Measurements from ENCODE around the gene ZNF443.

The ZNF443 gene

DNA sequence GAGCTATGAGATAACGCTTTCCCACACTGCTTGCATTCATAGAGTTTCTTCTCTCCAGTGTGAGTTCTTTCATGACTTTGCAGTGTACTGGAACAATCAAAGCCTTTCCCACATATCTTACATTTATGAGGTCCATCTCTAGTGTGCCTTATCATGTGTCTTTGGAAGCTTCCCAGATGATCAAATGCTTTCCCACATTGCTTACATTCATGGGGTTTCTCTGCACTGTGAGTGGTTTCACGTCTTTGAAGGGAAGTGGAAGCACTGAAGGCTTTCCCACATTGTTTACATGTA, 60.4 kb downstream of the ZNF443 start:
- Histone ChIP-seq H3K9me3 (ENCODE audit: control insufficient read depth, insufficient read depth, low read length) (peaks cover 6% of the 10 kb centered on the region; the same call in 1 of the 2 replicates), H3K9ac (ENCODE audit: low read depth, low read length) (no peak overlapping the region), H3K36me3 (ENCODE audit: insufficient read depth, low read length) (no peaks in the 10 kb centered on the region; the same call in 1 of the 2 replicates), H3K4me1 (ENCODE audit: insufficient read depth, low read length) (no peaks in the 10 kb centered on the region)

DNA sequence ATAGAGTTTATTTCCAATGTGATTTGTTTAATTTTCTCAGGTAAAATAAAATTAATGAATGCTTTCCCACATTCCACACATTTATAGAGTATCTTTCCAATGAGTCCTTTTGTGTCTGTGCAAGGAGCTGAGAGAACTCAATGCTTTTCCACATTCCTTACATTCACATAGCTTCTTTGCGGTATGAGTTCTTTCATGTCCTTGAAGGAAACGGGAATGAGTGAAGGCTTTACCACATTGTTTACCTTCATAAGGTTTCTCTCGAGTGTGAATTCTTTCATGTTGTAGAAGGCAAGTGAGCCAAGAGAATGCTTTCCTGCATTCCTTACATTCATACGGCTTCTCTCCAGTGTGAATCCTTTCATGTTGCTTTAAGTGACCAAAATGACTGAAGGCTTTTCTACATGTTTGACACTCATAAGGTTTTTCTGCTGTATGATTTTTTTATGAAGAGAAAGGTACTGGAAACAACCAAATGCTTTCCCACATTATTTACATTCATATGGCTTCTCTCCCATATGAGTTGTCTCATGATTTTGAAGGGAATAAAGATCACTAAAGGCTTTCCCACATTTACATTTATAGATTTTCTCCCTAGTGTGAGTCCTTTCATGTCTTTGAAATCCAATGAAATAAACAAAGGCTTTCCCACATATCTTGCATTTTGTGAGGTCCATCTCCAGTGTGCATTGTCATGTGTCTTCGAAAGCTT, 60.9 kb downstream of the ZNF443 start:
- no peak overlapping the region for H3K9ac ChIP-seq (ENCODE audit: low read depth, low read length)
- H3K4me1 ChIP-seq (ENCODE audit: insufficient read depth, low read length), result no peaks in the 10 kb centered on the region
- no peaks in the 10 kb centered on the region; the same call in 1 of the 2 replicates for H3K36me3 ChIP-seq (ENCODE audit: insufficient read depth, low read length)
- peaks cover 6% of the 10 kb centered on the region; the same call in 1 of the 2 replicates for H3K9me3 ChIP-seq (ENCODE audit: control insufficient read depth, insufficient read depth, low read length)
